OCI-M1 (cell line): Measurements from ENCODE around the gene SETDB2.

Experiments used
- DNase-seq: peaks from one replicate; lab custom pipeline; 2025; lab: John Stamatoyannopoulos, UW

The SETDB2 gene

DNA sequence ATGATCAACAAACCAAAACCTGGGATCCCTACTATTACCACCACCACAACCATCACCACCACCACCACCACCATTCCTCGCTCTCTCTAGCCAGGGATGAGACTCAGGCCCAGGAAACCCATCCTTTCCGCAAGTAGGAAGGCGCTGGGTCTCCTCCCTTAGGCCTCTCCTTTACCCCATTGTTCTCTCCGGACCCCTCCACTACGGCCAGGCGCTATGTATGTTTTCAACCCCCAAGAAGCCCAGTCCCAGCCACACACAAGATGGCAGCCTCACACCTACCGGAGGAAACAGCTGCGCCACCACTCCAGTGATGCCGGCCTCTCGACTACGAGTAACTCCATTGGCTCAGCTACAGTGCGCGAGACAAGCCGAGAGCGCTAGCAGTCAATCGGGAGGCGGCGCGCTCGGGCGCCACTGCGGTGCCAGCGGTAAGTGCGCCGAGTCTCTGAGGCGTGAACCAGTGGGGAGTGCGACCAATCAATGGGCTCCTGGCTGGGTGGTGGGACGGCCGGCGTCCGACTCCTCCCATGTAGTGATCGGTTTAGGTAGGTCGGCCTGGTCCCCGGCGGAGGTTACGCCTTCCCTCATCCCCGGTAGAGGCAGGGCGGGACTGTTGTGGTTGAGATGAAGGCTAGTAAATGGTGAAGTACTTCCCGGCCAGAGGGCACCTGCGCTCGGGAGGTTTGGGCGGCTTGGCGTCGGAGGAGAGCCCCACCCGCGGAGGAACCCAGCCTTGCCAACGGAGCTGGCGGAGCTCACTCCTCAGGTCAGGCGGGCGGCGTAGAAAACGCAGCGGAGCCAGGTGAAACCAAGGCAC is at the start of gene SETDB2, which contains the start of gene CAB39L:
Gene SETDB2 (plus strand): TSS at position 571 of the 820 bp plus-strand sequence. CDS start 7,620 bp downstream, outside the sequence.
Gene CAB39L (minus strand): TSS at position 361 of the 820 bp plus-strand sequence. CDS start 61,154 bp downstream, outside the sequence.
- peak; percentile 99 for DNase-seq

DNA sequence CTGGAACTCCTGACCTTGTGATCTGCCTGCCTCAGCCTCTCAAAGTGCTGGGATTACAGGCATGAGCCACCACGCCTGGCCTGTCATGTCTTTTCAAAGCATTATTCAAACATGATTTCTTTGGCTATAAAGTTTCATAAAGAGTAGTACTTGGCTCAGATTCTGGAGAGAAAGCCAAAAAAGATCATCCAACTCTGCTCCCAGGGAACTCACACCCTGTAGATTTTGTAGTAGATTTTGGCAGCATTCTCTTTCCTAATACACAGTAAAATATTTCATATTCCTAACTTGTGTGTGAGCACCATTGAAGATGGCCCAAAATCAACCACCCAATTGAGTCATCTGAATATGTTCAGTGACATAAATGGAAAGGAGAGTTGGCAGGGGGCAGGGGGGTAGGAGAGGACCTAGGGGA is 48.6 kb upstream of the SETDB2 start:
- DNase-seq: no peak

- DNase-seq: no peak
Measured at GRCh38 chr13:49395878-49396380, 48.1 kb upstream of the SETDB2 start.

DNA sequence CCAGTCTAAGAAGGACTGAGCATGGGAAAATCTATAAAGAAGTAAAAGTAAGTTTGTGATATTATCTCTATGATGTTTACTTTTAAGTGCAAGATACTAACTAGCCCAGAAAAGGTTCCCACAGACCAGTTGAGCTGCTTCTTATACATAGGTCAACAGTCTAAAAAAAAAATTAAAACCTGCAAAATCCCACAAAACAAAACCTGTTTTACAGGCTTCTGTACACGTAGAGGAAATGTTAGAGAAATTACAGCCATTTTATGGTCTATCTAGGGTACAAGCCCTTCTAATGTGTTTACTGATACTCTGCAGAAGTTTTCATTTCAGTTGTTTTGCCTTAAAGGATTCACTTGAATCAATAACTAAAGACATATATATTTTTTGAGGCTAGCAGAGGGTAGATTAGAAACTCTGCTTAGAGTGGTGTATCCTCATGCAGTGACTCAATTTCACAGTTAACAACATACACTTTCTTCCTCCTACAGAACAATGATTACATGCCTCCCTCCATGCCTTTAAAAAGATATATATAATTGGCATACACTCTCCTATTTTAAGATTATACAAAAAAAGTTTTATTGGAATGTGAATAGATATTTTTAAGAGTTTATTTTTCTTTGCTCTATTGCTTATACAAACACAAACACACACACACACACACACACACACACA is 44.1 kb upstream of the SETDB2 start:
- DNase-seq: peak; percentile 38

GRCh38 chr13:49400755-49401659 is 43.1 kb upstream of the SETDB2 start:
- peak; percentile 91 for DNase-seq

GRCh38 chr13:49403996-49404702 is 39.9 kb upstream of the SETDB2 start:
- DNase-seq: no peak

- DNase-seq: no peak
Measured at GRCh38 chr13:49404703-49405020, 39.4 kb upstream of the SETDB2 start.

GRCh38 chr13:49407068-49407467 is 37.0 kb upstream of the SETDB2 start:
- no peak for DNase-seq

DNA sequence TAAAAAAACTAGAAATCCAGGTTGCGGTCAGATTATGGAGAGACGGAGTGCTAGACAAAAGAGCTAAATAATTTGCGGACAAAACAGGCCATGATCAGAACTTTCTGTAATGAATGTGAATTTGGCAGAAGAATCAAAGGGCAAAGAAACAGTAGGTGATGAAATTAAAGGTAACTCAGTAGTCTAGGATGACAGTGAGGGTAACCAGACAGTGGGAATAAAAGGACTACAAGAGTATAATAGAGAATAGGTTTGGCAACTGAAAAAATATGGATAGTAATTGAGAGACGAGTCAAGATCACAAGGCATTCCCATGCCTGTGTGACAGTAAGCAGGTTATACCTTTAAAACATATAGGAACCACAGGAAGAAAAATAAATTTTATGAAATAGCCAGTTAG is 36.1 kb upstream of the SETDB2 start:
- DNase-seq: no peak

DNA sequence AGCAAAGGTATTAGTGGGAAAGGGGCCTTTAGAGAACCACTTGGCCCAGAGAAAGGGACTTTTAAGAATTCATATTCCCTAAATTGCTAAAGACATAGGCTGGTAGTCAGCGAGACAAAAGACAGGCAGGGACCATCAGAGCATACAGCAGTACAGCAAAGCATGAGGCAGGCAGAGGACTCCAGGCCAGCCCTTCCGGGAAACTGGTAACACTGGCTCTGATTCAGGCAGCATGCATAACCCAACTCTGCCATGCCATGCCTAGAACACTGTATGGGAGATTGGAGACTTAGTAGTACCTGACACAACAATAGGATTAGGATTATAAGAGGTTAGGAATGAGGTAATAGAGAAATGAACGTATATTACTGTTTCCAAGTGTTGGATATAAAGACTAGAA is 35.1 kb upstream of the SETDB2 start:
- no peak for DNase-seq

- DNase-seq: no peak
Measured at GRCh38 chr13:49410006-49410405, 34.1 kb upstream of the SETDB2 start.

DNA sequence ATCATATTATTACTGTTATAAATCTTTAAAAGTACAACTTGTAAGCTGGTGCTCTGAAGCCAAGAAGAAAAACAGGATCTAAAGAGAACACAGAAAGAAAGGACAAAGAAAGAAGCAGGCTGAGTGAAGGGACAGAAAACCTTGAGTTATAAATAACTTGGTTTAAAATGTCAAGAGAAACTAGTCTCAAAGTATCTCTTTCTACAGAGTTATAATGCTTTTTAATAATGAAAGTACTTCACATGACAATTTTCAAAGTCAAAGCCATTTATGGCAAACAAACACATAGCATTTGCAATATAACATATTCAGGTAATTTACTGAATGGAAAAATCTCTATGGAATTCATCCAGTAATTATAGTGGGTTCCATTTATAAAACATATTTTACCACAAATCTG is 33.6 kb upstream of the SETDB2 start:
- no peak for DNase-seq

GRCh38 chr13:49411353-49411752 is 32.7 kb upstream of the SETDB2 start:
- no peak for DNase-seq

GRCh38 chr13:49412749-49413148 is 31.3 kb upstream of the SETDB2 start:
- DNase-seq: no peak

DNA sequence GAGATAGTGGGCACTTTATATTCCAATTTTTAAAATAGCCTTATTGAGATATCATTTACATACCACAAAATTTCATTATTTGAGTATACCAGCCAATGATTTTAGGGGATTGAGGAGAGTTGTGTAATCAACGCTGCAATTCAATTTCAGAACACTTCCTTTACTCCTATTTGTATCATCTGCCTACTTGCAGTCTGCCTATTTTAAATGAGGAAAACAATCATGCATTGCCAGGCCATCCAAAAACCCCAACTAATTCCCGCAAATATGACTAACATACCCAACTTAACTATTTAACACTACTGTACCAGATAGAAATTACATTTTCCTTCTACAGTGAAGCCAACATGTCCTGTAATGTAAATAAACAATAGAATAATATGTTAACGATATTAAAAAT is 26.9 kb upstream of the SETDB2 start:
- DNase-seq: no peak

GRCh38 chr13:49418206-49418605 is 25.9 kb upstream of the SETDB2 start:
- DNase-seq: peak; percentile 69

DNA sequence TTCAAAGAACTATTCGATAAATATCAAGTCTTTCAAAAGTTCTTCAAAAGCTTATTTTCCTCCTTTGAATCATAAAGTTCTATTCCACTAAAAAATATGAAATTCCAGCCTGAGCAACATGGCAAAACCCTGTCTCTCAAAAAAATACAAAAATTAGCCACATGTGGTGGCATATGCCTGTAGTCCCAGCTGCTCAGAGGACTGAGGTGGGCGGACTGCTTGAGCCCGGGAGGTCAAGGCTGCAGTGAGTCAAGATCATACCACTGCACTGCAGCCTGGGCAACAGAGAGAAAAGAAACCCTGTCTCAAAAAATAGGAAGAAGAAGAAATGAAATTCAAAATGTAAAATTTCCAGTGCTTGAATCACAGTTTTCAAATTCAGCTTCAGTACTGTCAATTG is 24.8 kb upstream of the SETDB2 start:
- DNase-seq: no peak

GRCh38 chr13:49421391-49421790 is 22.7 kb upstream of the SETDB2 start:
- peak; percentile 79 for DNase-seq

- DNase-seq: no peak
Measured at GRCh38 chr13:49424011-49424560, 20.0 kb upstream of the SETDB2 start.

DNA sequence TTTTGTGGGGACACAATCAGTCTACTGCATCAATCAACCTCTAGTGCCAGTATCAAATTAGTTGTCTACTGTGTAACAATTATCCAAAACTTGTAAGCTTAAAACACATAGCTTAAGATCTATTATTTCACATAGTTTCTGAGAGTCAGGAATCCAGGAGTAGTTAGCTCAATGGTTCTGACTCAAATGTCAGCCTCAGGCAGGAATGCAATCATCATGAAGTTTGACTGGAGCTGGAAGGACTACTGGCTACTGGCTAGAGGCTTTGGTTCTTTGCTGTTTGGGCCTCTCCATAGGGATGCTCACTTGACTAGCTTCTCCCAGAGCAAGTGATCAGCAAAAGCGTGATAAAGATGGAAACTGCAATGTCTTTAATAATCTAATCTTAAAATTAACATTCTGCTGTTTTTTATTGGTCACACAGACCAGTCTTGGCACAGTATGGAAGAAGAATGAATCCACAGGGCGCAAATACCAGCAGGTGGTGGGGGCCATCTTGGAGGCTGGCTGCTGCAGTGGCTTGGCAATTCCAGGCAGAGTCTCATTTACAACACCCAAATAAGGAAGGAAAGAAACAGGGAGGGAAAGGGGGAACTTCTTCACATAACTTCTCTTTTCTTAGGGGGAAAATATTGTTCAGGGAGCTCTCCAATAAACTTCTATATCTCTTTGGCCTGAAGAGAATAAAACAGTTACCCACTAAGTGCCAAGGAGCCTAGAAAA is 15.9 kb upstream of the SETDB2 start:
- DNase-seq: peak; percentile 44

DNA sequence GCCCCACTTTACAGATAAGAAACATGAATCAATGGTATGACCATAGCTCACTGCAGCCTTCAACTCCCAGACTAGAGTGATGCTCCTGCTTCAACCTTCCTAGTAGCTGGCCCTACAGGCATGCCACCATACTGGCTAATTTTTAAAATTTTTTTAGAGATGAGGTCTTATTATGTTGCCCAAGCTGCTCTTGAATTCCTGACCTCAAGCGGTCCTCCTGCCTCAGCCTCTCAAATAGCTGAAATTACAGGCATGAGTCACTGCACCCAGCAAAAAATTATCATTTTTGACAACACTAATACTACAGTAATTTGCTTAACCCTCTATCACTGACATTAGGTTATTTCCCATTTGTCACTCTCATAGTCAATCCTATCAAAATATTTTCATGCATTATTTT is 15.0 kb upstream of the SETDB2 start:
- no peak for DNase-seq
